HCT116 (cell line): ENCODE results near the gene CADPS. TPM values are rescaled to one million over a fixed set of nuclear protein-coding genes. Genes with fewer than 3 reads are reported as not detected.

ENCODE experiments used
- ATAC-seq: fragments of 200-7000 bp; cut with Tn5 transposase; 2 replicates; pipeline ENCODE4 v1.9.1; 2020; ENCODE audit warnings: mild to moderate bottlenecking, moderate library complexity
- BruUV-seq: library from RNA; stranded (reverse); fragments of 400-500 nt; replicated peaks from 2 replicates; lab custom pipeline; 2021; lab: Mats Ljungman, UMichigan
- CTCF ChIA-PET: fragments of 300-600 bp; sonication (Branson Sonifier 250); formaldehyde crosslinking; loops from one replicate; lab custom pipeline; 2021; ENCODE audit warnings: antibody characterized with exemption; lab: Charles Lee
- POLR2A ChIA-PET: fragments of 300-600, 350-600 bp; sonication (Branson Sonifier 250); formaldehyde crosslinking; loops from one replicate; lab custom pipeline; 2021; ENCODE audit warnings: antibody characterized with exemption; lab: Charles Lee
- RAD21 ChIA-PET, 2 experiments: fragments of 300-600 bp; sonication (Branson Sonifier 250); formaldehyde crosslinking; loops; one replicate each; lab custom pipeline; 2023; ENCODE audit warnings: low total read pairs in 2 of 2; ENCODE audit not compliant: uncharacterized antibody in 2 of 2, unreplicated experiment in 2 of 2, low non-redundant PET in 1 of 2; lab: Charles Lee
- DNase-seq: peaks from one replicate; pipeline ENCODE4 v3.0.0-alpha.2; 2010; ENCODE audit warnings: low read depth, low spot score
- H2AFZ ChIP-seq: fragments of 200-600 bp; shearing (Covaris generic), sonication (generic); 2 replicates; pipeline ENCODE4 v1.6.1; 2017; ENCODE audit warnings: low read depth, mixed run types, mixed read lengths, antibody characterized with exemption, low read length; ENCODE audit not compliant: poor library complexity, severe bottlenecking
- H3K27ac ChIP-seq: 2 replicates; pipeline ENCODE4 v1.5.1; 2012; ENCODE audit warnings: low read depth, low read length
- H3K27me3 ChIP-seq: fragments of 200-600 bp; sonication (generic); 2 replicates; pipeline ENCODE4 v1.6.1; 2016; ENCODE audit warnings: mixed run types, low read length, mixed read lengths; ENCODE audit not compliant: insufficient read depth
- H3K36me3 ChIP-seq, 2 experiments: fragments of 200-500 bp in 1 of 2; fragments of 200-600 bp in 1 of 2; sonication (Bioruptor generic) in 1 of 2; sonication (generic) in 1 of 2; 2 replicates each; pipeline versions ENCODE4 v1.5.1 to v1.6.1; 2014 to 2016; ENCODE audit warnings: low read length in 2 of 2, inconsistent platforms in 1 of 2, mixed read lengths in 1 of 2, mixed run types in 1 of 2; ENCODE audit not compliant: insufficient read depth in 2 of 2, control insufficient read depth in 1 of 2
- H3K4me1 ChIP-seq, 2 experiments: fragments of 200-600 bp in 1 of 2; sonication (generic) in 1 of 2; 2 replicates each; pipeline versions ENCODE4 v1.5.1 to v1.6.1; 2012 to 2017; ENCODE audit warnings: low read length in 2 of 2, inconsistent platforms in 1 of 2, mild to moderate bottlenecking in 1 of 2, mixed read lengths in 1 of 2, mixed run types in 1 of 2, moderate library complexity in 1 of 2; ENCODE audit not compliant: insufficient read depth in 2 of 2, control insufficient read depth in 1 of 2
- H3K4me2 ChIP-seq: fragments of 200-600 bp; sonication (generic); 2 replicates; pipeline ENCODE4 v1.6.1; 2017; ENCODE audit warnings: mixed run types, low read length, mixed read lengths
- H3K4me3 ChIP-seq, 2 experiments: fragments of 200-600 bp in 1 of 2; sonication (generic) in 1 of 2; replicated peaks in 1 of 2; 2 replicates each; pipeline ENCODE4 v1.5.1; 2011 to 2016; ENCODE audit warnings: low read length in 2 of 2, control low read depth in 1 of 2, low read depth in 1 of 2, mild to moderate bottlenecking in 1 of 2, mixed read lengths in 1 of 2, mixed run types in 1 of 2
- H3K79me2 ChIP-seq: fragments of 200-600 bp; sonication (generic); 2 replicates; pipeline ENCODE4 v1.6.1; 2017; ENCODE audit warnings: mild to moderate bottlenecking, mixed run types, low read length, moderate library complexity, mixed read lengths; ENCODE audit not compliant: insufficient read depth
- H3K9ac ChIP-seq: fragments of 200-600 bp; sonication (generic); 2 replicates; pipeline ENCODE4 v1.6.1; 2016; ENCODE audit warnings: low read length, mixed read lengths
- H3K9me2 ChIP-seq: fragments of 200-600 bp; sonication (generic), shearing (Covaris generic); 2 replicates; pipeline ENCODE4 v1.6.1; 2017; ENCODE audit warnings: mixed run types, mild to moderate bottlenecking, moderate library complexity; ENCODE audit not compliant: insufficient read depth
- H3K9me3 ChIP-seq, 2 experiments: fragments of 200-500 bp in 1 of 2; fragments of 200-600 bp in 1 of 2; sonication (Bioruptor generic) in 1 of 2; sonication (generic) in 1 of 2; 2 replicates each; pipeline ENCODE4 v1.6.1; 2014 to 2017; ENCODE audit warnings: low read length in 2 of 2, mixed read lengths in 2 of 2, inconsistent platforms in 1 of 2, low read depth in 1 of 2, mild to moderate bottlenecking in 1 of 2, mixed run types in 1 of 2, moderate library complexity in 1 of 2; ENCODE audit not compliant: control insufficient read depth in 1 of 2, insufficient read depth in 1 of 2
- H4K20me1 ChIP-seq: fragments of 200-600 bp; sonication (generic), shearing (Covaris generic); 2 replicates; pipeline ENCODE4 v1.6.1; 2017; ENCODE audit warnings: mixed run types, mild to moderate bottlenecking, moderate library complexity; ENCODE audit not compliant: insufficient read depth
- ATF3 ChIP-seq: IDR thresholded peaks from 2 replicates; pipeline ENCODE4 v1.6.1; 2012
- CBX3 ChIP-seq: IDR thresholded peaks from 2 replicates; pipeline ENCODE4 v1.6.1; 2012; ENCODE audit warnings: low read depth
- CEBPB ChIP-seq: IDR thresholded peaks from 2 replicates; pipeline ENCODE4 v1.6.1; 2012; ENCODE audit warnings: low read depth
- CTCF ChIP-seq, 3 experiments: fragments of 200-600 bp in 1 of 3; sonication (generic) in 1 of 3; IDR thresholded peaks in 2 of 3; conservative IDR thresholded peaks in 1 of 3; 2 replicates each; pipeline ENCODE4 v1.5.1; 2012 to 2017; ENCODE audit warnings: low read depth in 2 of 3, low read length in 2 of 3, antibody characterized with exemption in 1 of 3, borderline replicate concordance in 1 of 3, control low read depth in 1 of 3, mild to moderate bottlenecking in 1 of 3, mixed read lengths in 1 of 3, mixed run types in 1 of 3, moderate library complexity in 1 of 3; ENCODE audit not compliant: insufficient read depth in 1 of 3
- EGR1 ChIP-seq: IDR thresholded peaks from 2 replicates; pipeline ENCODE4 v1.6.1; 2012; ENCODE audit warnings: low read depth
- ELF1 ChIP-seq: IDR thresholded peaks from 2 replicates; pipeline ENCODE4 v1.6.1; 2012; ENCODE audit warnings: low read depth, borderline replicate concordance
- EZH2 ChIP-seq: fragments of 200-600 bp; sonication (generic); IDR thresholded peaks from 2 replicates; pipeline ENCODE4 v1.6.1; 2017; ENCODE audit warnings: antibody characterized with exemption, mixed run types
- EZH2phosphoT487 ChIP-seq: fragments of 200-600 bp; IDR thresholded peaks from 2 replicates; pipeline ENCODE4 v1.6.1; 2018; ENCODE audit warnings: antibody characterized with exemption, borderline replicate concordance
- FOSL1 ChIP-seq: IDR thresholded peaks from 2 replicates; pipeline ENCODE4 v1.6.1; 2012; ENCODE audit warnings: low read depth
- POLR2A ChIP-seq: IDR thresholded peaks from 2 replicates; pipeline ENCODE4 v1.7.0; 2011; ENCODE audit warnings: borderline replicate concordance; ENCODE audit not compliant: insufficient read depth, insufficient read length; ENCODE audit errors: extremely low read depth
- POLR2AphosphoS5 ChIP-seq: IDR thresholded peaks from 2 replicates; pipeline ENCODE4 v1.6.1; 2011; ENCODE audit warnings: mild to moderate bottlenecking, low read depth, low read length, moderate library complexity
- RAD21 ChIP-seq: IDR thresholded peaks from 2 replicates; pipeline ENCODE4 v1.6.1; 2012; ENCODE audit warnings: low read depth, mild to moderate bottlenecking
- SIN3A ChIP-seq: IDR thresholded peaks from 2 replicates; pipeline ENCODE4 v1.6.1; 2012; ENCODE audit warnings: low read depth
- TCF7L2 ChIP-seq: IDR thresholded peaks from 2 replicates; pipeline ENCODE4 v1.7.0; 2011; ENCODE audit warnings: borderline replicate concordance, inconsistent platforms; ENCODE audit not compliant: insufficient read depth, insufficient read length; ENCODE audit errors: extremely low read depth
- YY1 ChIP-seq: IDR thresholded peaks from 2 replicates; pipeline ENCODE4 v1.6.1; 2011; ENCODE audit warnings: low read length, low read depth, moderate library complexity, mild to moderate bottlenecking; ENCODE audit not compliant: insufficient replicate concordance; ENCODE audit errors: extremely low read depth
- ZBTB33 ChIP-seq: IDR thresholded peaks from 2 replicates; pipeline ENCODE4 v1.6.1; 2011; ENCODE audit warnings: mild to moderate bottlenecking, low read length, moderate library complexity; ENCODE audit not compliant: insufficient replicate concordance; ENCODE audit errors: extremely low read depth
- ZFX ChIP-seq: fragments of 450-650 bp; IDR thresholded peaks from 2 replicates; pipeline ENCODE4 v1.6.1; 2017
- ZNF274 ChIP-seq: fragments of 200-500 bp; sonication (Bioruptor generic); IDR thresholded peaks from 2 replicates; pipeline ENCODE4 v1.6.1; 2014; ENCODE audit warnings: mild to moderate bottlenecking, low read depth, low read length, inconsistent platforms
- intact Hi-C: fragments of 100-400 bp; cut with micrococcal nuclease; formaldehyde crosslinking; loops from 2 replicates; pipeline ENCODE4 v1.10.0; 2022
- total RNA-seq: library from RNA; stranded (reverse); gene quantifications from one replicate; pipeline ENCODE4 v1.2.1, GENCODE V29; 2021; ENCODE audit not compliant: unreplicated experiment

CADPS gene
- total RNA-seq, 1 experiment from 2014 or later = not detected

GRCh38 chr3:62918777-62919176, 43.6 kb upstream of the CADPS start:
- H4K20me1 ChIP-seq = no peaks in the 10 kb centered on the region
- POLR2A ChIA-PET = no interaction called here
- intact Hi-C loops = no loop called here
- H3K4me3 ChIP-seq = no peak overlapping the region
- RAD21 ChIA-PET = no interaction called here
- no peaks in the 10 kb centered on the region for H3K27me3 ChIP-seq
- no peaks in the 10 kb centered on the region for H3K9me2 ChIP-seq
- no peaks in the 10 kb centered on the region for H3K9me3 ChIP-seq
- no peak for TF ChIP-seq ZBTB33
- TF ChIP-seq RAD21 = no peak
- TF ChIP-seq EGR1 = no peak
- TF ChIP-seq CTCF (IDR thresholded peaks at IDR 0.05 in 2 of 3, conservative IDR thresholded peaks at IDR 0.05 in 1 of 3; ENCODE audit: borderline replicate concordance in 1 of 3, insufficient read depth in 1 of 3, low read depth in 2 of 3, low read length in 2 of 3) = no peak
- no peak for TF ChIP-seq EZH2phosphoT487
- TF ChIP-seq CBX3 = no peak
- TF ChIP-seq FOSL1 = no peak
- TF ChIP-seq POLR2A = no peak
- no peak for TF ChIP-seq YY1
- no peak for TF ChIP-seq TCF7L2
- no peak for TF ChIP-seq ZFX
- no peak for TF ChIP-seq ELF1
- TF ChIP-seq POLR2AphosphoS5 = no peak
- TF ChIP-seq EZH2 = no peak
- no peak for TF ChIP-seq ZNF274
- TF ChIP-seq ATF3 = no peak
- no peak for TF ChIP-seq CEBPB
- TF ChIP-seq SIN3A = no peak
- H2AFZ ChIP-seq = no peak overlapping the region
- no peak overlapping the region for H3K9ac ChIP-seq
- no peak overlapping the region for H3K4me2 ChIP-seq
- CTCF ChIA-PET = no interaction called here
- H3K36me3 ChIP-seq = no peaks in the 10 kb centered on the region
- no TSS peak for BruUV-seq
- no peaks in the 10 kb centered on the region for H3K4me1 ChIP-seq
- no peak for DNase-seq
- H3K27ac ChIP-seq = no peak overlapping the region
- no peaks in the 10 kb centered on the region for H3K79me2 ChIP-seq
- ATAC-seq = no peak
